A172 (cell line): ENCODE data around the gene GSE1. TPM values are rescaled to one million over a fixed set of nuclear protein-coding genes. Genes with fewer than 3 reads are reported as not detected.

Source experiments
- DNase-seq: peaks from one replicate; pipeline ENCODE4 v3.0.0-alpha.2; 2015; ENCODE audit warnings: low spot score
- total RNA-seq: library from RNA; depleted of rRNA; stranded (reverse); fragments of >200 nt; shearing (Covaris generic); gene quantifications from 2 replicates; pipeline ENCODE4 v1.2.3, GENCODE V29; 2014; rRNA removed

GSE1 gene
- total RNA-seq: 9.7 and 13.4 TPM in 2 replicates

- peak; percentile 90 for DNase-seq
Observed at GRCh38 chr16:85612801-85613603, at the start of gene GSE1. TSS of gene GSE1 (plus strand) at chr16:85613322. CDS start at chr16:85613392, 70 bp downstream.

GRCh38 chr16:85563515-85564276, 49.4 kb upstream of the GSE1 start:
- DNase-seq: peak; percentile 84

GRCh38 chr16:85564277-85565051, 48.7 kb upstream of the GSE1 start:
- no peak for DNase-seq

- DNase-seq: no peak
Observed at GRCh38 chr16:85565340-85565739, 47.8 kb upstream of the GSE1 start.

DNA sequence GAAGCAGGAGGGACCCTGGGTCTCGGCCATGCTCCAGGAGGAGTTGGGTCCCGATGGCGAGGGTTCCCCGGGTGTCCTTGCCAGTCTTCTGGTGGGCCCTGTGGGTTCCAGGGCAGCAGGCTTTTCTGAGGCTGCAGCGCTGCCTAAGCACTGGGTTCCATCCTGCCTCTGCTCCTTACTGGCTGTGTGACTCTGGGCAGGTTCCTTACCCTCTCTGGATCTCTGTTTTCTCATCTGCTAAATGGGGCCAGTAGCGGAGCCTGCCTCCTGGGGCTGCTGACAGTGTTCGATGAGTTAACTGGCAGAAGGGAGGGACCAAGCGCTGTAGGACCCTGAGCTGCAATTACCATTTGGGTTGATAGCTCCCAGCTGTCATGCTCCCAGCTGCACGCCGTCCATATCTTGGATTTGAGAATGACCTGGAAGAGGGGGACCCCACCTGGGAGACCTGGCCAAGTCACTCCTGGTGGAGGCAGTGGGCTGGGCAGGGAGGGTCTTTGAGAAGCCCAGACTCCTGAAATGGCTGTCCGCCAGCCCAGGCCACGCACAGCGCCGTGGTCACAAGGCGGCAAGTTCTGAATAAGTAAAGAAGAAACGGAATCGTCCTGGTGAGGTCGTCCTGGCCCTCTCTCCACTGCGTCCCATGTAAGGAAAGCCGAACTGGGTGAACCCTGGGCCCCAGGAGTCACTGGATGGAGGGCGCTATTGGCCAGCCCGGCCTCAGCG, 47.2 kb upstream of the GSE1 start:
- DNase-seq: no peak

DNA sequence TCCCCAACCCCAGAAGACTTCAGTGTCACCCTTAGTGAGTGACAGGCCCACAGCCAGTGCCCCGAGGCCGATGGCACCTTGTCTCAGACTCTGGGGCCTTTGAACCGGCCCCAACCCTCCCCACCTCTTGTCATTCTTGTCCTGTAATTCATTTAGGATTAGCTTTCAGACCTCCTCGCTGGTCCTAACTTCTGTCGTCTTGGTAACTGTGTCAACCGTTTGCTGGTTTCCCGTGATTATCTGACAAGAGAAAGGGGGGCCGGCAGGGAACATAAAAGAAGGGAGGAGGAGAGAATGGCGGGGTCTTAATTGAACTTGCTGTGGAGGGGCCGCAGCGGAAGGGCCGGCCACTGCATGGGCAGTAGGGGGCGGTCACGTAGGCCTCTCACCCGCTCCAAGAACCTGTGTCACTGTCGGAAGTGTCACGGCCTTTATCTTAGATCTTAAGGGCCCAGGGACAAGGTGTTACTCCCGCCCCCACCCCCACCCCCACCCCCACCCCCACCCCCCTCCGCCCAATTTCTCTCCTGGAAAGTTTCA, 46.5 kb upstream of the GSE1 start:
- DNase-seq: no peak

GRCh38 chr16:85567101-85567866, 45.8 kb upstream of the GSE1 start:
- no peak for DNase-seq

DNA sequence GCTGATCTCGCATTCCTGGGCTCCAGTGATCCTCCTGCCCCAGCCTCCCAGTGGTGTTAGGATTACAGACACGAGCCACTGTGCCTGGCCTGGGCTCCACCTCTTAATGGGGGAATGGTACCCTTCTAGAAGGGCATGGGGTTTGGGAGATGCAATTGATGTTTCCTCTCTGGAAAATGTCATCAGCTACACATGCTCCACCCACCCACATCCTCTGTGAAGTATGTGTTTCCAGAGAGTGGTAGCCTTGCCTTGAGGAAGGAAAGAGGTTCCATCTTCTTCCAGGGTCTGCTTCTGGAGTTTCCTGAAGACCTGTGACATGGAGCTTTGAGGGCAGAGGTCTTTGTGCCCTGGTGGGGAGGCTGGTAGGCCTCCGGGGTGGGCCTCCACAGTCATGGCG, 45.2 kb upstream of the GSE1 start:
- no peak for DNase-seq

GRCh38 chr16:85568519-85568918, 44.6 kb upstream of the GSE1 start:
- no peak for DNase-seq

DNA sequence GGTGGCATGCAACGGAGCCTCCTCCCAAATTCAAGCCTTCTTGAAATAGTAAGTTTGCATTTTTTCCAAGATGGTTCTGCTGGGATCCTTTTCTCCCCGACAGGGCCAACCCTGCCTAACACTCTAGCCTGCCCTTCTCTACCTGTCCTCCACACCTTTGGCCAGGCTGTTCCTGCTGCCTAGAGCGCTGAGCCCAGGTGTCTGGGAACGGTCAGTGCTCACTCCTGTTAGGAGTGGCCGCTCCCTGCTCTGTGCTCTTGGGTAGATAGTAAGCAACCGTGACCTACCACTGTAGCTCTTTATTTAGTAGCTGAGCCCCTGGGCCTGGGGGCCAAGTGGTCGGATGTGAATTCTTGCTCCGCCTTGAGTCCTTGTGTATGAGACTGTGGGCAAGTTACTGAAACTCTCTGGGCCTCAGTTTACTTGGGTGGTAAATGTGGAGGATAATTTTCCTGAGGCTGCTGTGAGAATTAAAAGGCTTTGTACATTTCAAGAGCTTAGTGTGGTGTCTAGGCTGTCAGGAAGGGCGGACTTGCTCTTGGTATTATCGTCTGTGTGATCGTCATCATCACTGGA, 44.0 kb upstream of the GSE1 start:
- DNase-seq: no peak

- DNase-seq: no peak
Observed at GRCh38 chr16:85569615-85570212, 43.4 kb upstream of the GSE1 start.

DNA sequence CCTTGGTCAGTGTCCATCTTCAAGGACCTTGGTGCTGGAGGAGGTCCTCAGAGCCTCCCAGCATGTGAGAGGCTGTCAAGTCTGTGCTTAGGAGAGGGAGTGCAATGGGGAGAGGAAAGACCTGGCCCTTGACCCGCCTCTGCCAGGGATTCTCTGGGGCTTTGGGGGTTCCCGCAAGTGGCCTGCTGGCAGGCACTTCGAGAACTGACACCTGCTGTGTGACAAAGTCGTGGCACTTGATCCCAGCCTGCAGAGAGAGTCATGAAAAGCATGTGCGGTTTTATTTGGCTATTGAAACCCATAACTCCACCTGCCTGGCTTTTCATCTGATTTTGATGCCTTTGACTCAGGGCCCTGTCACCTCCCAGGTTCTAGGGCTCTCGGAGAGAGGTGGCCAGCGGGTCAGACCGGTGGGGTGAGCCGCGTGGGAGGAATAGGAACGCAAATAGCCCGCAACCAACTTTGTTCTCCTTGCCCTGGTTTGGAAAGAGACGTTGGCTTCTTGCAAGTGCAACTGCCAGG, 42.8 kb upstream of the GSE1 start:
- no peak for DNase-seq

- DNase-seq: no peak
Observed at GRCh38 chr16:85570735-85571562, 42.2 kb upstream of the GSE1 start.

DNA sequence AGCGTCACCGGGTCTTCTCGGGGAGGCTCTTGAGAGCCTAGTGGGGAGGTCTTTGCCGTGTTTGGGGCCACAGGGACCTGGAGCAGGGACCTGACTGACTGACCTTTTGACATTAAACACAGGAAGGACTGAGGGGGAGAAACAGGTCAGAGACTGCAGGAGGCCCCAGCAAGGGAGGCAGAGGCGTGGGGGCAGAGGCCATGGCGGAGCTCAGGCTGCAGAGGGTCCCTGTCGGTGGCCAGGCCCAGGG, 41.6 kb upstream of the GSE1 start:
- no peak for DNase-seq

GRCh38 chr16:85571813-85572619, 41.1 kb upstream of the GSE1 start:
- no peak for DNase-seq

- DNase-seq: no peak
Observed at GRCh38 chr16:85573045-85573695, 40.0 kb upstream of the GSE1 start.
